Heart right ventricle (tissue), 16 donors: ENCODE measurements around the gene FIP1L1. TPM values are rescaled to one million over a fixed set of nuclear protein-coding genes. Genes with fewer than 3 reads are reported as not detected.

Source experiments
- ATAC-seq, 8 donors: fragments of 200-7000 bp; cut with Tn5 transposase; one replicate each; pipeline ENCODE4 v1.9.1; 2020; ENCODE audit warnings: mild to moderate bottlenecking in 8 of 8, moderate library complexity in 8 of 8, moderate number of reproducible peaks in 1 of 8
- DNase-seq, 2 donors: peaks; one replicate each; pipeline ENCODE4 v3.0.0-alpha.2; 2020
- H3K27ac ChIP-seq, 10 donors: fragments of 200-600 bp; sonication (generic) in 2 of 10; one replicate each; pipeline versions ENCODE4 v1.5.0 to v1.8.0; 2020 to 2022; ENCODE audit warnings: mild to moderate bottlenecking in 3 of 10
- H3K27me3 ChIP-seq, 7 donors: fragments of 200-600 bp; one replicate each; pipeline ENCODE4 v1.8.0; 2021 to 2022; ENCODE audit warnings: mild to moderate bottlenecking in 2 of 7
- H3K36me3 ChIP-seq, 9 donors: fragments of 200-600 bp; sonication (generic) in 1 of 9; one replicate each; pipeline versions ENCODE4 v1.5.0 to v1.8.0; 2020 to 2022; ENCODE audit warnings: mild to moderate bottlenecking in 2 of 9
- H3K4me1 ChIP-seq, 9 donors: fragments of 200-600 bp; sonication (generic) in 1 of 9; one replicate each; pipeline versions ENCODE4 v1.5.0 to v1.8.0; 2020 to 2022; ENCODE audit warnings: mild to moderate bottlenecking in 4 of 9
- H3K4me3 ChIP-seq, 10 donors: fragments of 200-600 bp; sonication (generic) in 2 of 10; one replicate each; pipeline versions ENCODE4 v1.5.0 to v1.8.0; 2020 to 2022; ENCODE audit warnings: mild to moderate bottlenecking in 7 of 10, moderate library complexity in 2 of 10
- H3K9me3 ChIP-seq, 11 donors: fragments of 200-600 bp in 10 of 11; sonication (generic) in 2 of 11; one replicate each; pipeline versions ENCODE4 v1.5.0 to v1.8.0; 2013 to 2022; ENCODE audit warnings: mild to moderate bottlenecking in 2 of 11, control low read depth in 1 of 11, moderate library complexity in 1 of 11
- CTCF ChIP-seq, 9 donors: fragments of 200-600 bp; sonication (generic) in 2 of 9; IDR thresholded peaks; one replicate each; pipeline versions ENCODE4 v1.5.0 to v1.8.0; 2021 to 2022; ENCODE audit warnings: antibody characterized with exemption in 9 of 9, mild to moderate bottlenecking in 5 of 9, moderate library complexity in 1 of 9
- WGBS, 2 donors: extraction: QIAGEN DNeasy Blood & Tissue Kit; methylation state at CpG; one replicate each; pipeline ENCODE4 v1.1.7; 2013; ENCODE audit warnings: inconsistent platforms in 1 of 2; 5-methylcytosine and 5-hydroxymethylcytosine counted together
- intact Hi-C, 10 donors: fragments of 100-400 bp; cut with DNase I; formaldehyde crosslinking; loops; one replicate each; pipeline versions ENCODE4 v1.11.1 to v1.14.2; 2022
- polyA plus RNA-seq, 2 donors: library from polyadenylated mRNA; stranded (reverse); fragments of 200-250 nt; gene quantifications; one replicate each; pipeline ENCODE4 v1.2.3, GENCODE V29; 2013
- total RNA-seq, 10 donors: library from RNA; stranded (reverse); fragmentation: NEBNext Ultra II Directional in 3 of 10; extraction: Animal tissue kit (Norgen Biotek cat#: 25700) in 3 of 10; gene quantifications; one replicate each; pipeline versions ENCODE4 v1.2.1 to v1.2.4, GENCODE V29; 2021 to 2023
- donor health status: Arrhythmogenic right ventricular cardiomyopathy.
- donor health status: ischemic (EF 13 %, LVEDD 7.1; RV severe dilation, severe dysfunction).
- donor health status: healthy with polysubstance abuse.
- donor health status: DM: no; HTN: yes; CAD: no.
- donor health status: DM: no; HTN: no; CAD: no.
- donor health status: ischemic (EF 25% LVEDD 6.9; RV normal size, moderate dysfunction).
- donor health status: ischemic (EF 25% LVEDD 5.7; RV mildly dilated, moderate dysfunction).
- donor health status: healthy.
- donor health status: DM: yes; HTN: yes; CAD: no.
- donor health status: Ischemic cardiomyopathy.
- donor health status: ischemic (EF 35%, LVEDD 5.7; RV mildly dilated, moderate dysfunction).
- donor health status: nonischemic (EF 11% LVEDD 7.7; RV severe dilation, severe dysfunction).
- donor health status: DM: yes; HTN: yes; CAD: no.
- donor health status: PGD.
- donor health status: ischemic (EF 29% LVEDD 5.4; RV normal size, mild dysfunction).
- donor health status: nonischemic (EF 23%, LVEDD 6.1; RV moderate dilation, normal function).

Gene FIP1L1
- total and polyA plus RNA-seq, 12 donors = 26.9 to 47.0 (median 29.7) TPM

GRCh38 chr4:53453385-53453784, 75.9 kb downstream of the FIP1L1 start:
- H3K36me3 ChIP-seq = peaks cover 0 to 77% (median 31%) of the 10 kb centered on the region in 9 donors
- WGBS, 2 donors = 59 to 78% methylated on average over 2 of the region's 2 CpGs
- peaks cover 0 to 7% (median 0%) of the 10 kb centered on the region in 9 donors for H3K4me1 ChIP-seq
- H3K4me3 ChIP-seq = no peak overlapping the region
- H3K27me3 ChIP-seq = no peaks in the 10 kb centered on the region
- no peak for TF ChIP-seq CTCF (IDR thresholded peaks at IDR 0.05)
- DNase-seq (no peak), ATAC-seq (no peak)
- H3K27ac ChIP-seq = no peak overlapping the region
- H3K9me3 ChIP-seq = no peaks in the 10 kb centered on the region
- intact Hi-C loops = no loop called here

GRCh38 chr4:53455766-53456165, 78.3 kb downstream of the FIP1L1 start:
- peaks cover 0 to 93% (median 41%) of the 10 kb centered on the region in 9 donors for H3K36me3 ChIP-seq
- H3K4me1 ChIP-seq = peaks cover 0 to 7% (median 0%) of the 10 kb centered on the region in 9 donors
- no peaks in the 10 kb centered on the region for H3K27me3 ChIP-seq
- ATAC-seq (no peak), DNase-seq (no peak)
- WGBS, 2 donors = 97 to 98% methylated on average over 3 of the region's 3 CpGs
- H3K9me3 ChIP-seq = no peaks in the 10 kb centered on the region
- intact Hi-C loops = no loop called here
- H3K4me3 ChIP-seq = no peak overlapping the region
- no peak overlapping the region for H3K27ac ChIP-seq
- TF ChIP-seq CTCF (IDR thresholded peaks at IDR 0.05) = no peak

- no peak overlapping the region for H3K4me3 ChIP-seq
- no peak for TF ChIP-seq CTCF (IDR thresholded peaks at IDR 0.05)
- no peak for DNase-seq
- intact Hi-C loops = no loop called here
- no peak overlapping the region for H3K27ac ChIP-seq
- H3K9me3 ChIP-seq = no peaks in the 10 kb centered on the region
- ATAC-seq = no peak
- H3K36me3 ChIP-seq = peaks cover 0 to 97% (median 44%) of the 10 kb centered on the region in 9 donors
- H3K4me1 ChIP-seq = peaks cover 0 to 7% (median 0%) of the 10 kb centered on the region in 9 donors
- no peaks in the 10 kb centered on the region for H3K27me3 ChIP-seq
Measured at GRCh38 chr4:53456178-53456577, 78.7 kb downstream of the FIP1L1 start.

GRCh38 chr4:53459548-53459947, 82.1 kb downstream of the FIP1L1 start:
- Histone ChIP-seq H3K4me1 (no peaks in the 10 kb centered on the region), H3K36me3 (peaks cover 0 to 93% (median 31%) of the 10 kb centered on the region in 9 donors), H3K27ac (no peak overlapping the region), H3K4me3 (no peak overlapping the region), H3K9me3 (no peaks in the 10 kb centered on the region), H3K27me3 (no peaks in the 10 kb centered on the region)
- DNase-seq (no peak), ATAC-seq (no peak)
- TF ChIP-seq CTCF (IDR thresholded peaks at IDR 0.05) = no peak
- intact Hi-C loops = no loop called here
